ENCODE data around the gene C9orf78. TPM values are rescaled to one million over a fixed set of nuclear protein-coding genes. Genes with fewer than 3 reads are reported as not detected.
"Not testable (repeated sequence)": the region's sequence is repeated elsewhere in the genome, so short reads cannot be mapped to it uniquely, and the experiment has no call there.

Gene C9orf78
- total RNA-seq, 1 donor from 2014 or later: 64.5 TPM

GRCh38 chr9:129813661-129814060 is 21.4 kb downstream of the C9orf78 start:
- no peak for DNase-seq (ENCODE audit: low read depth)

- DNase-seq (ENCODE audit: low read depth): no peak
Observed at GRCh38 chr9:129812385-129812784, 22.7 kb downstream of the C9orf78 start.

- no peak for DNase-seq (ENCODE audit: low read depth)
Observed at GRCh38 chr9:129811967-129812363, 23.1 kb downstream of the C9orf78 start.

DNA sequence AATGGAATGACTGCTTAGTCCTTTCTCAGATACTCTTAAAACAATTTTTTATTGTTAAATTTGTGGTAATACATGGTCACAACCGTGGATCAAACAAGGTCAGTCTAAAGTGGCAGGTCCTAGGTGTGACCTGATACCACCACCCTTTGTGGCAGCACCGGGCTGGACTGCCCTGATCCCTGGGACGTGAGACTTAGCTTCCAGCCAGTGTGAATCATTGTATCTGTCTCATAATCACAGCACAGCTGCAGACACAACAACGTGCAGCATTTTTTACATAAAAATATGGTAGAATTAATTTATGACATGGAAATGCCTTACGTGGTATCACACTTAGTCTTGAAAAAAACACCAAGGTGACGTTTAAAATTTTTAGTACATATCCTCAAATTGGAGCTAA is 24.3 kb downstream of the C9orf78 start:
- DNase-seq (ENCODE audit: low read depth): no peak

GRCh38 chr9:129810116-129810515 is 25.0 kb downstream of the C9orf78 start:
- DNase-seq (ENCODE audit: low read depth): no peak

GRCh38 chr9:129809346-129809745 is 25.7 kb downstream of the C9orf78 start:
- DNase-seq (ENCODE audit: low read depth): no peak

- no peak for DNase-seq (ENCODE audit: low read depth)
Observed at GRCh38 chr9:129806061-129806460, 29.0 kb downstream of the C9orf78 start.

GRCh38 chr9:129803676-129804060 is 31.4 kb downstream of the C9orf78 start:
- no peak for DNase-seq (ENCODE audit: low read depth)

GRCh38 chr9:129802833-129803675 is 32.0 kb downstream of the C9orf78 start, which contains the start of gene TOR1B:
TOR1B (plus strand) TSS chr9:129803184; CDS start chr9:129803213, 29 bp downstream.
- DNase-seq (ENCODE audit: low read depth): peak; percentile 73

- no peak for DNase-seq (ENCODE audit: low read depth)
Observed at GRCh38 chr9:129801504-129801903, 33.6 kb downstream of the C9orf78 start.

DNA sequence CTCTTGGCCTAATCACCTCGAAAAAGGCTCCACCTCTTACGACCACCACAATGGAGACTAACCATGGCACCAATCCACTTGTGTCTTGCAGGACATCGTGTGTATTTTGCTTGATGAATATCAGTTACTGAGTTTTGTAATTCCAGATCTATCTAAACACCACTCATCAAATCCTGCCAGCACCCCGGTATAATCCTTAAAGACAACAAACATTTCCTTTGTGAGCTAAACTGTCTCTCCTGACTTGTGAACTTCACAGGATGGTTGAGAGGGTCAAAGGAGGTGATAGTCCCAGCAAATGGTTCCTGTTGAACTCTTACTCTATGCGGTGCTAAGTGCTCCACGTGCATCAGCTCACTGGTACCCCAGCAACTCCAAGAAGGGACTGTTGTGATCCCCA is 36.1 kb downstream of the C9orf78 start:
- no peak for DNase-seq (ENCODE audit: low read depth)

- not testable (repeated sequence) for DNase-seq (ENCODE audit: low read depth)
Observed at GRCh38 chr9:129796029-129796428, 39.0 kb downstream of the C9orf78 start.

DNA sequence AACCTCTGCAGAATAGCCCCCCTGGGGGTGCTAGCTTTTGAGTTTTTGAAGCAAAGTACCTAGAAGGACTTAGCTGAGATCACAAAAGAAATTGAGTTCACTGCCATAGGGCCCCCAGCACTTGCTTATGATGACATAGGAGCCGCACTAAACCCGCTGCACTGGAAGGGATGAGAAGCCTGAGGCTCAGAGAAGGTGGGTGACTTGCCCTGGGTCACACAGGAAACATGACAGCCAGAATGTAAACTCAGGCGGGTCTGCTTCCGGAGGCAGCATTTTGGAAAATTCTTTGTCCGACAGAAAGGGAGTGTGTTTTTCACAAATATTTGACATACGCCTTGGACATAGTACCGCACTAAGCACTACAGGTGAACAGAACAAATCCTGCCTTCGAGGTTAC is 40.5 kb downstream of the C9orf78 start:
- no peak for DNase-seq (ENCODE audit: low read depth)

DNA sequence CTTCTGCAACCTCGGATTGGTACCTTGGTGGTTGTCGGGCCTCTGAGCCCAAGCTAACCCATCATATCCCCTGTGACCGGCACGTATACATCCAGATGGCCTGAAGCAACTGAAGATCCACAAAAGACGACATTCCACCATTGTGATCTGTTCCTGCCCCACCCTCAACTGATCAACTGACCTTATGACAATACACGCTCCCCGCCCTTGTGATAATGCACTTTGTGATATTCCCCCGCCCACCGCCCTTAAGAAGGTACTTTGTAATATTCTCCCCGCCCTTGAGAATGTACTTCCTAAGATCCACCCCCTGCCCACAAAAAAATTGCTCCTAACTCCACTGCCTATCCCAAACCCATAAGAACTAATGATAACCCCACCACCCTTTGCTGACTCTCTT is 48.6 kb downstream of the C9orf78 start:
- DNase-seq (ENCODE audit: low read depth): no peak

GRCh38 chr9:129785866-129786265 is 49.2 kb downstream of the C9orf78 start:
- DNase-seq (ENCODE audit: low read depth): no peak

- DNase-seq (ENCODE audit: low read depth): not testable (repeated sequence)
Observed at GRCh38 chr9:129784970-129785369, 50.1 kb downstream of the C9orf78 start.

DNA sequence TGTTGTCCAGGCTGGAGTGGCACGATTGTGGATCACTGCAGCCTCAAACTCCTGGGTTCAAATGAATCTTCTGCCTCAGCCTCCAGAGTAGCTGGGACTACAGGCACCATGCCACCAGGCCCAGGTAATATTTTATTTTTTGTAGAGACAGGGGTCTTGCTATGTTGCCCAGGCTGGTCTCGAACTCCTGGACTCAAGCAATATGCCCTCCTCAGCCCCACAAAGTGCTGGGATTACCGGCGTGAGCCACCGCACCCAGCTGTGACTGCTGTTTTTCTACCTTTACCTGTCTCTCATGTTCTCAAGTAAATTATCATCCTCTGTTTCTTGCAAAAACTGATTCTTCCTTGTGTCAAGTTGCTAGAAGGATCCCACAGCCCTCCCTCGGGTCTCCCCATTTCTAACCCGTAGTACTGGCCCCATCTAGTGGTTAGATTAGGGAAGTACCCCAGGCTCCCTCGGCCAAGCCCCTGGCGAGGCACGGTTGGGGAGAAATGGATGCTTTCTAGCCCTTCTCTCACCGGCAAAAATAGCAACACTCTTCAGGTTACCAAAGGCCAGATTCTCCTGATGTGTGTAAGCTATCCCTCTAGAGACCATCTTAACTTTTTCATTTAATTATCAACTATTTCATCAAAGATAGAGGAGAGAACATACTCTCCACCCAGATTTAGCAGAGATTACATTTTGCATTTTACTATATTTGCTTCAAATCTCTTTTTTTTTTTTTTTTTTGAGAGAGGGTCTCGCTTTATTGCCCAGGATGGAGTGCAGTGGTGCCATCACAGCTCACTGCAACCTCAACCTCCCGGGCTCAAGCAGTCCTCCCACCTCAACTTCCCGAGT is 51.3 kb downstream of the C9orf78 start:
- peak; percentile 58 for DNase-seq (ENCODE audit: low read depth)

GRCh38 chr9:129781981-129782380 is 53.1 kb downstream of the C9orf78 start:
- no peak for DNase-seq (ENCODE audit: low read depth)

DNA sequence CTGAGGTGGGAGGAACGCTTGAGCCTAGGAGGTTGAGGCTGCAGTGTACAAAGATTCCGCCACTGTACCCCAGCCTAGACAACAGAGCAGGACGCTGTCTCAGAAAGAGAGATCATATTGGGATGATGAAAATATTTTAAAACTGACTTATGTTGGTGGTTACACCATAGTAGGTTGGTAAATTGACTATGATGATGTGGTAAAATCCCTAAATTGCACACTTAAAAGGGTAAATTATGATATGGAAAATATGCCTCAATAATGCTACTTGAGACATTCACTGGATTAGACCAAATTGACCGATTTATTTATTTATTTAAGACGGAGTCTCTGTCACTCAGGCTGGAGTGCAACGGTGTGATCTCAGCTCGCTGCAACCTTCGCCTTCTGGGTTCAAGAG is 53.9 kb downstream of the C9orf78 start:
- DNase-seq (ENCODE audit: low read depth): no peak

GRCh38 chr9:129779560-129780190 is 55.4 kb downstream of the C9orf78 start:
- no peak for DNase-seq (ENCODE audit: low read depth)

- DNase-seq (ENCODE audit: low read depth): peak; percentile 25
Observed at GRCh38 chr9:129778469-129778868, 56.6 kb downstream of the C9orf78 start.

GRCh38 chr9:129777769-129778130 is 57.3 kb downstream of the C9orf78 start:
- no peak for DNase-seq (ENCODE audit: low read depth)

Measured in renal cortical epithelial cell (primary cell).